Peyer's patch (tissue), 4 donors: ENCODE measurements around the gene MC1R.
"Not testable (repeated sequence)": the region's sequence is repeated elsewhere in the genome, so short reads cannot be mapped to it uniquely, and the experiment has no call there.

Source experiments
- POLR2A ChIP-seq, 2 donors: fragments of 450-650 bp; IDR thresholded peaks; one replicate each; pipeline ENCODE4 v1.5.1; 2017; ENCODE audit warnings: antibody characterized with exemption in 2 of 2, mild to moderate bottlenecking in 2 of 2, moderate library complexity in 2 of 2
- TF ChIP-seq, protein P1 (sequence below), 6 experiments: fragments of 450-650 bp in 4 of 6; fragments of 200-600 bp in 2 of 6; sonication (generic) in 1 of 6; IDR thresholded peaks; one replicate each; pipeline ENCODE4 v1.5.1; 2017 to 2019; ENCODE audit warnings: antibody characterized with exemption in 6 of 6, mild to moderate bottlenecking in 3 of 6, moderate library complexity in 1 of 6

GRCh38 chr16:89934019-89934418, 15.4 kb downstream of the MC1R start:
- TF ChIP-seq, protein P1, sequence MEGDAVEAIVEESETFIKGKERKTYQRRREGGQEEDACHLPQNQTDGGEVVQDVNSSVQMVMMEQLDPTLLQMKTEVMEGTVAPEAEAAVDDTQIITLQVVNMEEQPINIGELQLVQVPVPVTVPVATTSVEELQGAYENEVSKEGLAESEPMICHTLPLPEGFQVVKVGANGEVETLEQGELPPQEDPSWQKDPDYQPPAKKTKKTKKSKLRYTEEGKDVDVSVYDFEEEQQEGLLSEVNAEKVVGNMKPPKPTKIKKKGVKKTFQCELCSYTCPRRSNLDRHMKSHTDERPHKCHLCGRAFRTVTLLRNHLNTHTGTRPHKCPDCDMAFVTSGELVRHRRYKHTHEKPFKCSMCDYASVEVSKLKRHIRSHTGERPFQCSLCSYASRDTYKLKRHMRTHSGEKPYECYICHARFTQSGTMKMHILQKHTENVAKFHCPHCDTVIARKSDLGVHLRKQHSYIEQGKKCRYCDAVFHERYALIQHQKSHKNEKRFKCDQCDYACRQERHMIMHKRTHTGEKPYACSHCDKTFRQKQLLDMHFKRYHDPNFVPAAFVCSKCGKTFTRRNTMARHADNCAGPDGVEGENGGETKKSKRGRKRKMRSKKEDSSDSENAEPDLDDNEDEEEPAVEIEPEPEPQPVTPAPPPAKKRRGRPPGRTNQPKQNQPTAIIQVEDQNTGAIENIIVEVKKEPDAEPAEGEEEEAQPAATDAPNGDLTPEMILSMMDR (IDR thresholded peaks at IDR 0.05), result not testable (repeated sequence)
- TF ChIP-seq POLR2A (IDR thresholded peaks at IDR 0.05), result not testable (repeated sequence)
